ENCODE results near the gene PPM1M.
"Not testable (repeated sequence)": the region's sequence is repeated elsewhere in the genome, so short reads cannot be mapped to it uniquely, and the experiment has no call there.

Gene PPM1M

DNA sequence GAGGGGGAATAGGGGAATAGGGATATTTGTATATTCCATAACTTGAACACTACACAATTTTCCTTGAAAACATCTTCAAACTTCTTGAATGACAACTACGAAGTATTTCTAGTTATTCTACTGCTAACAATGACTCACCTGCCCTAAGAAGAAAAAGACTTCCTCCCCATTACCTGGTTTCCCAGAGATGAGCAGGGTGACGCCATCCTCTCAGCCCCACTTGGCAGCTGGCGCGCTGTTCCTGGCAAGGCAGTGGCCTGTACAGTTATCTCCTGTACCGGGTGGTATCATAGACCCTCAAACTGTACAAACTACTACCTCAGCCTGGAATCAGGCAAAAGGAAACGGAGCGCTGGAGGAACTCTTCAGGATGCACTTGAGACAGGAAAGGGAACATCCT is 22.5 kb downstream of the PPM1M start:
- DNase-seq (ENCODE audit: low read depth): no peak
- H3K4me3 ChIP-seq (ENCODE audit: low read depth, low read length): no peak overlapping the region
- TF ChIP-seq, protein P1, sequence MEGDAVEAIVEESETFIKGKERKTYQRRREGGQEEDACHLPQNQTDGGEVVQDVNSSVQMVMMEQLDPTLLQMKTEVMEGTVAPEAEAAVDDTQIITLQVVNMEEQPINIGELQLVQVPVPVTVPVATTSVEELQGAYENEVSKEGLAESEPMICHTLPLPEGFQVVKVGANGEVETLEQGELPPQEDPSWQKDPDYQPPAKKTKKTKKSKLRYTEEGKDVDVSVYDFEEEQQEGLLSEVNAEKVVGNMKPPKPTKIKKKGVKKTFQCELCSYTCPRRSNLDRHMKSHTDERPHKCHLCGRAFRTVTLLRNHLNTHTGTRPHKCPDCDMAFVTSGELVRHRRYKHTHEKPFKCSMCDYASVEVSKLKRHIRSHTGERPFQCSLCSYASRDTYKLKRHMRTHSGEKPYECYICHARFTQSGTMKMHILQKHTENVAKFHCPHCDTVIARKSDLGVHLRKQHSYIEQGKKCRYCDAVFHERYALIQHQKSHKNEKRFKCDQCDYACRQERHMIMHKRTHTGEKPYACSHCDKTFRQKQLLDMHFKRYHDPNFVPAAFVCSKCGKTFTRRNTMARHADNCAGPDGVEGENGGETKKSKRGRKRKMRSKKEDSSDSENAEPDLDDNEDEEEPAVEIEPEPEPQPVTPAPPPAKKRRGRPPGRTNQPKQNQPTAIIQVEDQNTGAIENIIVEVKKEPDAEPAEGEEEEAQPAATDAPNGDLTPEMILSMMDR (IDR thresholded peaks at IDR 0.05; ENCODE audit: insufficient read depth, low read depth, low read length, missing control alignments): no peak

DNA sequence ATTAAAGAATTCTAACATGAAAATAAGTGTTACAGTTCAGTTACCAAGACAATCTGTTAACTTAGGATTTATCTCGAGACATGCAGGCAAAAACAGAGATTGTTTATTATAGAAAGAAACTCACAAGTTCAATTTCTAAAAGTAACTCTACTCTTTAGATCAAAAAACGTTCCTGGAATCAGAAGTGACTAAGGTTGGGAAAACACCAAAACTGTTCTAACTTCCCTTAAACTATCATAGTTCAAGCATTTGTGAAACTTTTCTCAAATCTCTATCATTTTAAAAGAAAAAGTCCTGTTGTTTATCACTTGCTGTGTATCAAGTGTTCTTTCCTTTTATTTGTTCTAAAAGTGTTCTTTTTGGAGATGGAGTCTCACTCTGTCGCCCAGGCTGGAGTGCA is 24.2 kb downstream of the PPM1M start:
- no peak overlapping the region for H3K4me3 ChIP-seq (ENCODE audit: low read depth, low read length)
- no peak for DNase-seq (ENCODE audit: low read depth)
- TF ChIP-seq, protein P1 (IDR thresholded peaks at IDR 0.05; ENCODE audit: insufficient read depth, low read depth, low read length, missing control alignments): no peak

DNA sequence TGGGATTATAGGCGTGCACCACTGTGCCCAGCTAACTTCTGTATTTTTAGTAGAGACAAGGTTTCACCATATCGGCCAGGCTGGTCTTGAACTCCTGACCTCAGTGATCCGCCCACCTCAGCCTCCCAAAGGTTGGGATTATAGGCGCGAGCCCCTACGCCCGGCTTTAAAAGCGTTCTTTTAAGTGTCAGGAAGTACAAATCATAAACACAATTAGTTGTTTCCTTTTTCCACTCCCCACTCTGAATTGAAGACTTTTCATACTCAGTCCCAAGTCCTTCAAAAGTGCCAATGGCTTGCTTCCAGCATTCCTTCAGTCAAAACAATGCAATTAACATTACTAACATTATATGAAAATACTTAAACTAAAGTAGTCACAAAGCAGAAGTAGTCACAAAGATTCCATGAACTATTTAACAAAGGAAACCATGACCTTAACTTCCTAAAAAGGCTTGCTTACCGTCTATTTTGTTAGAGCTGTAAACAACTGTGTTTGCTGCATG is 24.7 kb downstream of the PPM1M start:
- DNase-seq (ENCODE audit: low read depth): no peak
- H3K4me3 ChIP-seq (ENCODE audit: low read depth, low read length): no peak overlapping the region
- TF ChIP-seq, protein P1 (IDR thresholded peaks at IDR 0.05; ENCODE audit: insufficient read depth, low read depth, low read length, missing control alignments): no peak

DNA sequence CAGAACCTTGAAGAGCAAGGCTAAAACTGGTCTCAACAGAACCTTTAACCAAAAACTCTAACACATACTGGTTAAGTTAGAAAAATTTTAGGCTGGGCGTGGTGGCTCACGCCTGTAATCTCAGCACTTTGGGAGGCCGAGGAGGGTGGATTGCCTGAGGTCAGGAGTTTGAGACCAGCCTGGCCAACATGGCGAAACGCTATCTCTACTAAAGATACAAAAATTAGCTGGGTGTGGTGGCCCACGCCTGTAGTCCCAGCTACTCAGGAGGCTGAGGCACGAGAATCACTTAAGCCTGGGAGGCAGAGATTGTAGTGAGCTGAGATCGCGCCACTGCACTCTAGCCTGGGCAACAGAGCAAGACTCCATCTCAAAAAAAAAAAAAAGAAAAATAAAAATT is 26.6 kb downstream of the PPM1M start:
- not testable (repeated sequence) for H3K4me3 ChIP-seq (ENCODE audit: low read depth, low read length); DNase-seq (ENCODE audit: low read depth)

DNA sequence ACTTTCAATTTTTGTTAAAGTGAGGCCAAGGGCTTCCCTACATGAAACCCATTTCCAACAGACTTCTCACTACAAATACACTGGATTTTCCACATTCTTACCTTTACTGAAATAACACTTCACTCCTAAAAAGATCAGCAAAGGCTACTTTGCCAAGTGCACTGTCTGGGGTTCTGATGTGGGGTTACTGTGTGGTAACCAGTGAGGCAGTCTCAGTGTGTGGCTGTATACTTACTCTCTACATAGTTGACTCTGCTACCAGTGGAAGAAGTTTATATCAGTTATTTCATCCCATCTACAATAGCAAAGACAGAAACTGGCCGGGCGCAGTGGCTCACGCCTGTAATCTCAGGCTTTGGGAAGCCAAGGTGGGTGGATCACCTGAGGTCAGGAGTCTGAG is 27.3 kb downstream of the PPM1M start:
- TF ChIP-seq, protein P1 (IDR thresholded peaks at IDR 0.05; ENCODE audit: insufficient read depth, low read depth, low read length, missing control alignments): no peak
- no peak for DNase-seq (ENCODE audit: low read depth)
- no peak overlapping the region for H3K4me3 ChIP-seq (ENCODE audit: low read depth, low read length)

DNA sequence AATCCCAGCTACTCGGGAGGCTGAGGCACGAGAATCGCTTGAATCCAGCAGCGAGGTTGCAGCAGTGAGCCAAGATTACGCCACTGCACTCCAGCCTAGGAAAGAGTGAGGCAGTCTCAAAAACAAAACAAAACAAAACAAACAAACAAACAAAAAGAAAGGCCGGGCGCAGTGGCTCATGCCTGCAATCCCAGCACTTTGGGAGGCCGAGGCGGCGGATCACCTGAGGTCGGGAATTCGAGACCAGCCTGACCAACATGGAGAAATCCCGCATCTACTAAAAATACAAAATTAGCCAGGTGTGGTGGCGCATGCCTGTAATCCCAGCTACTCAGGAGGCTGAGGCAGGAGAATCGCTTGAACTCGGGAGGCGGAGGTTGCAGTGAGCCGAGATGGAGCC is 29.2 kb downstream of the PPM1M start:
- not testable (repeated sequence) for H3K4me3 ChIP-seq (ENCODE audit: low read depth, low read length); DNase-seq (ENCODE audit: low read depth)

DNA sequence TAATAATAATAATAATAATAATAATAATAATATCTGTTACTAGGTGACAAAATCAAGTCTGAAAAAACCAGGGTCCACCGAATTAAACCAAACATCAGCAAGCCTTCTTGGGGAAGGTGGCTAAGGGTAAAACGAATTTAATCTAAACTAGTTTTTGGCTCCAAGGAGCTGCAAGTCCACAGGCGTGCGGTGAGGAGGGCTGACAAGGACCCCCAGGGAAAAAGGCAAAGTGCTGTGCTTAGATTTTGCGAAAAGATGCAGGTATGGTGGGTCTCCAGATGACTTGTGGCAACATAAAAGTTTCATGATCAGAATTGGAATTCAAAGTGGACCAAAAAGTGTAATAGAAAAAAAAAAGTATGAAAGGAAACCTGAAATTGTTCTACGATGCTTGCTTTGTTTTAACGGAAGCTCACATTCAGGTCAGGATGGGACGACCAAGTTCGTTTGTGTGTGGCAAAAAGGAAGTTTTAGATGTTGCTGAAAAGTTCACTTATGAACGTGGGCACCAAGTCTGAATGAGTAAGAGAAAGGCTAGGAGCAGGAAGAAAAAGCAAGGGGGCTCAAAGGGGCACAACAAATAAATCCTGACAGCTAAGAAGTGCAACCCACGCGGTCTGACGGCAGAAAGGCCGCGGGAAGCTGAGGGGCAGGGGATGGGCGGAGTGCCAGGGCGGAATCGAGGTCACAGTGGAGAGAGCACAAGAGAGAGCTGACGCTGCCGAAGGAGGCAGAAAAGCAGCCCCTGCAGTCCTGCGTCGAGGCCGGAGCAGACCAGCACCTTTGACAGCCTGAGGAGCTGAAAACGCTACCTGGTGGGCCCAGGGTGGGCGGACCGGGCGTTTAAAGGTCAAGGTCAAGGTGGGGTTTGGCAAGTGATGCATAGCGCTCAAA is 31.8 kb downstream of the PPM1M start:
- H3K4me3 ChIP-seq (ENCODE audit: low read depth, low read length): peak overlapping the region; percentile 78
- DNase-seq (ENCODE audit: low read depth): peak; percentile 84
- TF ChIP-seq, protein P1 (IDR thresholded peaks at IDR 0.05; ENCODE audit: insufficient read depth, low read depth, low read length, missing control alignments): no peak

DNA sequence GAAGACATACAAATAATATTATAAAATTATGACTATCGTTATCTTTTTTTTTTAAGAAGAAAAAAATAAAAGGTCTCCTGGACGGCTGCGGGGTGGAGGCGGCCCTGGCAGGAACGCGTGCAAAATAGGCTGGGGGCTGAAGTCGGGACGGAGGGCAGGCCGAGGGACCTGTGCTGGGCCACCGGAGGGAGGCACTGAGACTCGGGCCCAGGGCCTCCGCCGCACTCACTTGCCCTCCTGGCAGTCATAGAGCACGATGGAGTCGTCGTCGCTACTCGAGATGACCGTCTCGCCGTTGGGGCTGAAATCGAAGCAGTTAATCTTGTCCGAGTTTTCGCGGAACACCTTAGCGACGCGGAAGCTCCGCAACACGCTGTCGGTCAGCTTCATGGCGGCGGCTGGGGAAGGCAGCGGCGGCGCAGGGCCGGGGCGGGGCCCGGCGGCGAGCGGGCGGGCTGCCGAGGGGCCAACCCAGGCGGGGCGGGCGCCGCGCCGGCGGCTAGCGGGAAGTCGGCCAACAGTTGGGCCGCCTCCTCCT is 32.5 kb downstream of the PPM1M start:
- TF ChIP-seq, protein P1 (IDR thresholded peaks at IDR 0.05; ENCODE audit: insufficient read depth, low read depth, low read length, missing control alignments): peak; percentile 25
- DNase-seq (ENCODE audit: low read depth): peak; percentile 70
- H3K4me3 ChIP-seq (ENCODE audit: low read depth, low read length): peak overlapping the region; percentile 78

Data from GM12865 (cell line).